ENCODE results near the gene ATF7IP2. TPM values are rescaled to one million over a fixed set of nuclear protein-coding genes. Genes with fewer than 3 reads are reported as not detected.
A peak's percentile ranks its signal among the peaks of the same experiment; 100 is the strongest.

The ATF7IP2 gene
- total RNA-seq, 1 donor from 2014 or later = 80.7 TPM

DNA sequence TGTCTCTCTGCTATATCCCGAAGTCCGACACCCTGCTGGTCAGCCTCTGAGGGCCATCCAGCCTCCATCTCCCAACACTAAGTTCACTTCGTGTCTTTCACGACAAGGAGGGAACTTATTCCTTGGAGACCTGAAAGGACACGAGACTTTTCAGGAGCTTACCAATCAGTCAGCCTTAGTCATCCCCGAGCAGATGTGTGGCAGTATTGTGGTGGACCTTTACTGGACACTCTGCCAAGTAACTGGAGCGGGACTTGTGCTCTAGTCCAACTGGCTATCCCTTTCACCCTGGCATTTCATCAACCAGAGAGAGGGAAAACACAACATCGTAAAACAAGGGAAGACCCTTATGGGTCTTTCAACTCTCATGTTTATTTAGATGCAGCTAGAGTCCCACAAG, 107.4 kb downstream of the ATF7IP2 start:
- DNase-seq (ENCODE audit: low spot score, unreplicated experiment) = no peak
- Mint-ChIP-seq H3K9me3 (ENCODE audit: low read depth) (peaks cover 14% of the 10 kb centered on the region), H3K27me3 (no peaks in the 10 kb centered on the region)

DNA sequence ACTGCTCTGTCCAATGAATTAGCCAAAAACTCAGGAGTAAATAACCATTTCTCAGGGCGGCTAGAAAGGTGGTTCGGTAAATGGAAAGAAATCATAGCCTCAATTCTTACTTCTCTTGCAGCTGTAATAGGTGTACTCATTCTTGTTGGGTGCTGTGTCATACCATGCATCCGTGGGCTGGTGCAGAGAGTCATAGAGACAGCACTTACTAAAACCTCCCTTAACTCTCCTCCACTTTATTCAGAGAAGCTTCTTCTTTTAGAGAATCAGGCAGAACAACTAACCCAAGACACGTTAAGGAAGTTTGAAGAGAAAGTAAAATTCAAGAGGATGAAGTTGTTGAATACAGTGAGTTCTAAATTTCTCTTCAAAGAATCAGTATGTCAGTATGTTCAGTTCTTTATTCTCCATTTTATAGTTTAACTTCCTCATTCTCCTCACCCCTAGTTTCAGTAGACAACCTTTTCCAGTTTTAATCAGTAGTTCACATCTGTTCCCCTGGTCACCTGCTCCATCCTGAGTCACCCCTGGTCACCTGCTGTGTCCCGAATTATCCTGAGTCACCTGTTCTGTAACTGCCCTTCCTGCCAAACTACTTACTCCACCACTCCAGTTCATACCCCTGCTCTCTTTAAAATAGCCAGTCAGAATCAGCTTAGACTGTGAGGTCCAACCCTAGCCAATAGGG, 108.6 kb downstream of the ATF7IP2 start:
- no peaks in the 10 kb centered on the region for H3K27me3 Mint-ChIP-seq
- no peaks in the 10 kb centered on the region for H3K4me1 Mint-ChIP-seq (ENCODE audit: low read depth)
- TF ChIP-seq, protein P1, sequence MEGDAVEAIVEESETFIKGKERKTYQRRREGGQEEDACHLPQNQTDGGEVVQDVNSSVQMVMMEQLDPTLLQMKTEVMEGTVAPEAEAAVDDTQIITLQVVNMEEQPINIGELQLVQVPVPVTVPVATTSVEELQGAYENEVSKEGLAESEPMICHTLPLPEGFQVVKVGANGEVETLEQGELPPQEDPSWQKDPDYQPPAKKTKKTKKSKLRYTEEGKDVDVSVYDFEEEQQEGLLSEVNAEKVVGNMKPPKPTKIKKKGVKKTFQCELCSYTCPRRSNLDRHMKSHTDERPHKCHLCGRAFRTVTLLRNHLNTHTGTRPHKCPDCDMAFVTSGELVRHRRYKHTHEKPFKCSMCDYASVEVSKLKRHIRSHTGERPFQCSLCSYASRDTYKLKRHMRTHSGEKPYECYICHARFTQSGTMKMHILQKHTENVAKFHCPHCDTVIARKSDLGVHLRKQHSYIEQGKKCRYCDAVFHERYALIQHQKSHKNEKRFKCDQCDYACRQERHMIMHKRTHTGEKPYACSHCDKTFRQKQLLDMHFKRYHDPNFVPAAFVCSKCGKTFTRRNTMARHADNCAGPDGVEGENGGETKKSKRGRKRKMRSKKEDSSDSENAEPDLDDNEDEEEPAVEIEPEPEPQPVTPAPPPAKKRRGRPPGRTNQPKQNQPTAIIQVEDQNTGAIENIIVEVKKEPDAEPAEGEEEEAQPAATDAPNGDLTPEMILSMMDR (IDR thresholded peaks at IDR 0.05; ENCODE audit: unreplicated experiment) = no peak
- H3K27ac Mint-ChIP-seq = no peak overlapping the region
- peaks cover 14% of the 10 kb centered on the region for H3K9me3 Mint-ChIP-seq (ENCODE audit: low read depth)
- H3K4me3 Mint-ChIP-seq (ENCODE audit: low read depth) = no peak overlapping the region
- H3K36me3 Mint-ChIP-seq (ENCODE audit: insufficient read depth) = no peaks in the 10 kb centered on the region
- no peak for DNase-seq (ENCODE audit: low spot score, unreplicated experiment)

More for the DNA sequence above, 107.4 kb downstream of the ATF7IP2 start:
- H3K4me1 Mint-ChIP-seq (ENCODE audit: low read depth) = peaks cover 2% of the 10 kb centered on the region
- TF ChIP-seq, protein P1 (IDR thresholded peaks at IDR 0.05; ENCODE audit: unreplicated experiment) = no peak
- H3K4me3 Mint-ChIP-seq (ENCODE audit: low read depth) = no peak overlapping the region
- H3K36me3 Mint-ChIP-seq (ENCODE audit: insufficient read depth) = no peaks in the 10 kb centered on the region
- no peak overlapping the region for H3K27ac Mint-ChIP-seq

GRCh38 chr16:10495031-10495345, 109.1 kb downstream of the ATF7IP2 start:
- TF ChIP-seq, protein P1 (IDR thresholded peaks at IDR 0.05; ENCODE audit: unreplicated experiment) = no peak
- Mint-ChIP-seq H3K36me3 (ENCODE audit: insufficient read depth) (no peaks in the 10 kb centered on the region), H3K9me3 (ENCODE audit: low read depth) (peaks cover 14% of the 10 kb centered on the region), H3K4me3 (ENCODE audit: low read depth) (no peak overlapping the region), H3K27me3 (no peaks in the 10 kb centered on the region), H3K27ac (no peak overlapping the region), H3K4me1 (ENCODE audit: low read depth) (no peaks in the 10 kb centered on the region)
- DNase-seq (ENCODE audit: low spot score, unreplicated experiment) = no peak

DNA sequence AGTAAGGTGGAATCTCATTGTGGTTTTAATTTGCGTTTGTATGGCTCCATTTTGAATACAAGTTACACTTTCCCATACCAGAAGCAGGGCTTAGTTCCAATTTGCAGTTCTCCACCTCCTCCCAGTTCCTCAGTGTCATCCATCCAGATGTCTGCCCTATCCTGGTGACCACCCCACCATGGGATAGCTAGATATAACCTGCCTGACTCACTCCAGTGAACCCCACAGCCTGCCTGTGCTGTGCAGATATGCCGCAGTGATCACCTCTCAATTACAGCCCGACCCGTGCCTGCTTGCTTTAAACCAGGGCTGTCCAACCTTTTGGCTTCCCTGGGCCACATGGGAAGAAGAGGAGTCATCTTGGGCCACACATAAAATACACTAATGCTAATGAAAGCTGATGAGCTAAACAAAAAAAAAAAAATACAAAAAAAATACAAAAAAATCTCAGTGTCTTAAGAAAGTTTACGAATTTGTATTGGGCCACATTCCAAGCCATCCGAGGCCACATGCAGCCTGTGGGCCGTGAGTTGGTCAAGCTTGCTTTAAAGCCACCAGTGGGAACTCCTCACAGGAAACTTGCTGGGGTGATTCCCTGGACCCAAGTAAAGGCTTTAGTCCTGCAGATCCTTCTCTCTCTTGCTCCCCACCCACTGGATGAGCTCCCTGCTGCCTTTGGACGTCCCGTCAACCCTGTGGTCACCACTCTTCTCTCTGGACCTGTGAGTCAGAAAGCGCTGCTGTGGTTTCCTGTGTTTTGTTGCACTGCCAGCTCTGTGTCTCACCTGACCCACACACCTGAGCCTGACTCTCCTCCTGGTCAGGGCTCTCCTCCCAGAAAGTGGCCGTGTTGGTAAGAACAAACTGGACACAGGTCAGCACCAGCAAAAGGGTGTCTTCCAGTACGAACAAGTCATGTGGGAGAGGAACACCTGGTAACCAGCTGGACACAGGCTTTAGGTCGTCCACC, 111.6 kb downstream of the ATF7IP2 start:
- no peak for DNase-seq (ENCODE audit: low spot score, unreplicated experiment)
- H3K4me3 Mint-ChIP-seq (ENCODE audit: low read depth) = no peak overlapping the region
- no peaks in the 10 kb centered on the region for H3K27me3 Mint-ChIP-seq
- H3K27ac Mint-ChIP-seq = peak overlapping the region; percentile 33
- H3K4me1 Mint-ChIP-seq (ENCODE audit: low read depth) = no peaks in the 10 kb centered on the region
- TF ChIP-seq, protein P1 (IDR thresholded peaks at IDR 0.05; ENCODE audit: unreplicated experiment) = no peak
- peaks cover 14% of the 10 kb centered on the region for H3K9me3 Mint-ChIP-seq (ENCODE audit: low read depth)
- H3K36me3 Mint-ChIP-seq (ENCODE audit: insufficient read depth) = no peaks in the 10 kb centered on the region

DNA sequence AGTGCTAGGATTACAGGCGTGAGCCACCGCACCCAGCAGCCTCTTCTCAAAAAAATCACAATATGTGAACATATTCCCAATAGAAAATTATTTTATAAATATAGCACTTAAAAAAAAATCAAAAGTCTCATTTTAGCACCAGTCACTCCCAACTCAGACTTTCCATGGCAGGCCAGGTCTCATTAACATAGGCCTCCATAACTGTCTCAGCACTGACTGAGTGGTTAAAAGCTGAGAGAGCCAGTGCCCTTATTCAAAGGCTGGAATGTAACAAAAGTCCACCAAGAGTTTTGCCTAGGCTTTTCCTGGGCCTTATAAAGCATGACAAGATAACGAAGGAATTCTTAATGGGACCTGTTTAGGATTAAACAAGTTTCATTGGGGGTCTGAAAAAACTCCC, 114.7 kb downstream of the ATF7IP2 start:
- TF ChIP-seq, protein P1 (IDR thresholded peaks at IDR 0.05; ENCODE audit: unreplicated experiment) = no peak
- Mint-ChIP-seq H3K27me3 (no peaks in the 10 kb centered on the region), H3K4me3 (ENCODE audit: low read depth) (no peak overlapping the region), H3K4me1 (ENCODE audit: low read depth) (peaks cover 7% of the 10 kb centered on the region), H3K9me3 (ENCODE audit: low read depth) (peaks cover 9% of the 10 kb centered on the region), H3K36me3 (ENCODE audit: insufficient read depth) (no peaks in the 10 kb centered on the region), H3K27ac (no peak overlapping the region)
- no peak for DNase-seq (ENCODE audit: low spot score, unreplicated experiment)
